GM21825 (cell line): Measurements from ENCODE around the gene IL1B.

Experiments
- ATAC-seq: cut with Tn5 transposase; IDR thresholded peaks from one replicate; pipeline ENCODE4 v1.9.1; 2021; ENCODE audit warnings: mild to moderate bottlenecking, moderate library complexity; ENCODE audit not compliant: unreplicated experiment

IL1B gene

GRCh38 chr2:112836695-112837117 is at the start of gene IL1B:
IL1B (minus strand) TSS chr2:112836779; CDS start chr2:112836229, 550 bp downstream.
- no peak for ATAC-seq

- no peak for ATAC-seq
Measured at GRCh38 chr2:112886291-112886690, 49.7 kb upstream of the IL1B start.

- ATAC-seq: no peak
Measured at GRCh38 chr2:112885506-112885902, 48.9 kb upstream of the IL1B start.

- peak; percentile 49 for ATAC-seq
Measured at GRCh38 chr2:112884869-112885505, 48.4 kb upstream of the IL1B start.

DNA sequence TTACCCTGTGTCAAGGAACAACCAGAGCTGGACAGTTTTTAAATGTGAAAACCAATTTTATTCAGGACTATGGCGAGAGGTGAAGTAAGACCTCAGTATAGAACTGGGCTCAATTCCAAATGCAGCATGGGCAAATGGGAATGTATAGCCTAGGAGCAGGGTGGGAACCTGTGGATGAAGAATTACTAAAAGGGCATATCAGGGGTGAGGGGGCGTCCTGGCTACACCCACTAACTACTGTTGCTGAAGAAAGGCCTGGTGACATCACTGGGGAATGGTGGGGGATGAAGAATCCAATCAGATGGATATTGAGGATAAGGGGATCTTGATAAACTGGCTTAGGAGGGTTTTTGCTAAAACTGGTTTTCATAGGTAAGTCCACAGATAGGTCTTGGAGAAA is 47.1 kb upstream of the IL1B start:
- no peak for ATAC-seq

DNA sequence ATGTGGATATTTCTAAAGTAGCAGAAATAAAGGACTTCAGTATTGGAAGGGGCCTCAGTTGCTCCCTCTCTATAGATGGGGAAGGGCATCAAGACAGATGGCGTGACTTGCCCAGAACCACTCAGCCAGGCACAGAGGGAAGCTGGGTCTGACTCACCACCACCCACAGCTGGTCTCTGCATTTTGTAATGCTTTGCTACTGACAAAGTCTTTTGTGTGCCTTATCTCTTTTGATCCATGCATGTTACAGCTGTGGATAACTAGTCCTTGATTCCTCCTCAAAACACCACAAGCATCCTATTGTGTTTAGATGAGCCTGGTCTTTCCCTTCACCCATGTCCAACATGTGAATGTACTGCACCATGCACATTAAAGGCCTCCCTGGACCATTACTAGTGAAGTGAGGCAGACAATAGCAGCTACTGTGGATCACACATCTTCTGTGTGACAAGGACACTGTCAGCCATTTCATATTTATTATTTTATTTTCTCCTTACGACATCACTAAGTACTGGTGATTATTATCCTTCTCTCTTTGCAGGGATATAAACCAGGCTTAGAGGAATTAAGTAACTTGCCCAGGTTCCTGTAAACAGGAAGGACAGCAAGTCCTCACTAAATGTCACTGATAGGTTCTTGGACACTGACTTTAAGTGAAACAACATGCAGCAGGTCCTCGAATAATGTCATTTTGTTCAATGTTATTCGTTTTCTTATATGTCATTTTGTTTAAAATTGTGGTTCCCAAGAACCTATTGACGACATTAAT is 44.8 kb upstream of the IL1B start:
- ATAC-seq: peak; percentile 68

DNA sequence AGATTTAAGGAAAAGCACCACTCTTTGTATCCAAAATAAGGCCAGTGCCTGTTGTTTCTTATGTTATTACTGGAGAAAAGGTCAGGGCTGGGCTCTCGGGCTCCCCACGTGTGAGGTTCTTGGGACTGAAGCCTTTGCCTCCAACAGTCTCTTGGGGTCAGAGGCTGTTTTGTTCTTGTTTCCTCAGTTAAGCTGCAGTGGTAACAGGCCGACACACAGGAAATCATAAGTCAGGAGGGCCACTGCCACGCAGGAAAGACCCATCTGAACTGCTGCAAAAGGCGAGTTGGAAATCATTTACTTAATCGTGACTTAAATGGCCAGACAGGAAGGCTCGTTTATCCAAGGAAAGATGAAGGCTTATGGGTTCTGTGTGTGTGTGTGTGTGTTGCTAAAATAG is 44.1 kb upstream of the IL1B start:
- ATAC-seq: no peak

GRCh38 chr2:112880091-112880531 is 43.5 kb upstream of the IL1B start:
- ATAC-seq: no peak

DNA sequence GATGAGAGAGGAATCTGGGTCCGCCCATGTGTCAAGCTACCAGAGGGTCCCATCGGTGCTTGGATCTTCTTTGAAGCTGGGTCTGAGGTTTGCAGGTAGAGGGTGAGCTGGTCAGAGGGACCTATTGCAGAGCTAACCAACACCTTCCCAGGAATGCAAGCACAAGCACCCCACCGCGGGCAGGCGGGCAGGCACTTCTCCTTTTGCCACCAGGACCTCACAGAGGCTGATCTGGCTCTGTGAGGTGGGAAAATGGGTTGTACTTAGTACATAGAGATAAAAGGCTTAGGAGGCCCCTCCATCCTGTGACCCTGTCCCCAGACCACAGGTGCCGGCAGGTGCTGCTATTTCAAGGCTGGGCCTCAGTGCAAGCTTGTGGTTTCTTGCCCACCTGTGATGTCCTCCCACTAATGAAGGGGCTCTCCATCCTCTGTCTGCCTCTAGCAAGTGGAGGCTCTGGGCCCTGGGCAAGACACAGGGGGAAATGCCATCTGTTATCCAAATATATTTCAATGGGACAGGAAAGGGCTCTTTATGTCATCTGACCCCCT is 43.0 kb upstream of the IL1B start:
- ATAC-seq: no peak

DNA sequence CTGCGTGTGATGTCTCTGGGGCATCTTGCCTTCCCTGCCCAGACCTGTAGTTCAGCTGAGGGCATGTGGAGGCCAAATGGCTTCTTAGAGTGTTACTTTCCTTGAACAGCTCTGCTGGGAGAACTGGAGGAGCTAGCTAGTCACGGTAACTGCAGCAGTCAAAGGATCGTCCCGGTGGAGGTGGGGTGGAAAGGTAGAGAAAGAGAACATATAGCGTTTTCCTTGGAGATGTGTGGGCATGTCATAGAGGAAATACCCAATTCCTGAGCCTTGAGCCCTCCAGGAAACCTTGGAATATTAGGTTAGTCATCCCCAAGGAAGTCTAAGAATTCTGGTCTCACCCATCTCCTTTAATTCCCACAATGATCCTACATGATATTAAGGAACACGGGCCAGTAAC is 40.8 kb upstream of the IL1B start:
- ATAC-seq: no peak

- ATAC-seq: no peak
Measured at GRCh38 chr2:112876971-112877361, 40.4 kb upstream of the IL1B start.

DNA sequence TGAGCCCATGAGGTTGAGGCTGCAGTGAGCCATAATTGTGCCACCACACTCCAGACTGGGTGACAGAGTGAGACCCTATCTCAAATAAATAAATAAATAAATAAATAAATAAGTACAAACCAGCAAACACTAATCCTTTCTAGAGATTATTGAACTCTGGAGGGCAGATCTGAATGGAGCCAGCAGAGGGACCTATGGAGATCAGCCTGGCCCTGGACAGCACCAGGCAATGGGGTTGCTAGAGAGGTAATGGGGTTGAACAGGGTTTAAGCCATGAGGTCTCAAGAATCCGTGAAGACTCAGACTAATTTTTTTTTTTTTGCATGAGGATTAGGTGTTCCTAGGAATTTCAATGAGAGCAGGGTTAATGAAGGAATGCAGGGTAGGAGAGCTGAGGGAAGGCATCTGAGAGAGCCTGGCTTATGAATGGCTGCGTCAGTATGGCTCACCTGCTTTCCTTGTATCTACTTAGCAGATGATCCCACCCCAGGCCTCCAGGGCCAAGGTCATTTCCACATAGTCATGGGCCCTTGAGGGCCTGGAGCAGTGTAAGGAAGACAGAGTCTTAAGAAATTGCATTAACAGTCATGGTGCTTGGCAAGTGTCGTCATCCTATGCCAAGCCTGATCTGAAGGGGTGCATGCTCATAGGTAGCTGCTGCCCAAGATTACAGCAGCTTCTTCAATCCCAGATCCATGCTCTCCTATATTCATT is 39.8 kb upstream of the IL1B start:
- no peak for ATAC-seq

GRCh38 chr2:112870841-112871835 is 34.6 kb upstream of the IL1B start:
- no peak for ATAC-seq

DNA sequence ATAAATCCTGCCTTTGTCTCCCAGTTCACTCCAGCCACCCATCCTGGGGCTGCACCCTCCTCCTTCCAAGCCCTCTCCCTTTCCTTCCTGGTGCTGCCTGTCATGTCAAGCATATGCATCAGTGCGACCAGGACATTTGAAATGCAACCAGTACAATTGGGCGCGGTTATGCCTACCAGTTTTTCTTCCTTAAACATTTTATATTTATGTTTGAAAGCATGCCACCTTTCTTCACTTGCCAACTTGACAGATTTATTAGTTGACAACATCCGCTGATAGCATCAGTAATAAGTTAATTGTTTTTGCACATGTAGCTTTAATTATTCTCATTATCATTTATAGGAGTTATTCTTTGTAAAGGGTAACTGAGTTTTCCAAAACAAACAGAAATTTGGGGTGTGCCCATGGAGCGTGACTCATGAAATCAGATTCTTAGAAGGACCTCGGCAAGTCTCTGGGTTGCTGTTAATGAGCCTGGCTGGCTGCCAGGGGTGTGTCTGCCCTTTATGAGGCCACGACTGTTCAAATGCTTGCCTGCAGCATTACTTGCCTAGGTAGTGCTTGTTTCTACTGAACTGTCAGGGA is 32.8 kb upstream of the IL1B start:
- ATAC-seq: no peak

DNA sequence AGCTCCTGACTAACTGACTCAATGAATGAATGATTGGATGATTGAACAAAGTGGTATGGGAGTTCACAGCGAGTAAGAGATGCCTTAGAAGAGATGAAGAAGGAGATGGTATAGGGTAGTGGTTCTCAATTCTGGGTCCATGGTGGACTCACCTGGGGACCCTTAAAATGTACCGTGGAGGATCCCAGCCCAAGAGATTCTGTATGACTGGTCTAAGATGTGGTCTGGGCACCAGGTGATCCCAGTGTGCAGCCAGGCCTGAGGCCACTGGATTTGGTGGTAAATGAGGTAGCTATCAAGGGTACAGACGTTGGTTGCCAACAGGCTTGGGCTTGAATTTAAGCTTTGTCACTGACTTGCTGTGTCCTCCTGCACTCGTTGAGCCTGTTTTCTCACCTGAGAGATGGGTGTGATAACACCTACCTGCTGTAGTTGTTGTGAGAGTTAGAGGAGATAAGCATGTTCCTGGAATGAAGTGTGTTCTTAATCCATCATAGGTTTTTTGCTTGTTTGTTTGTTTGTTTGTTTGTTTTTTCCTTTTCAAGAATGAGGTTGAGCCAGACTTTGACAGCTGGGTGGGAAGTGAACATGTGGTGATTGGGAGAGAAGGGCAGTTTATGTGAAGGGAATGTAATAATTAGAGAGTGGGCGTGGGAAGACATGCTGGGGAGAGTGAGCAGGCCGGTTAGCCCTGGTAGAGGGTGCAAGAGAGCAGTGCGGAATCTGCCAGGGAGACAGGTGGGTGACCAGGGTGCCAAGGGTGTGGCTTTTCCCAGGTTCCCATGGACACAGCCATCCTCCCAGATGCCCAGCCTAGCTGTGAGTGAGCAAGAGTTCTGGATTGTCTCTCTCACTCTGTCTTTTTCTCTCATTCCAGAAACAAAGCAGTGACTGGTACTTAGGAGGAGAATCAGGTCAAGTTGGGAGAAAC is 31.4 kb upstream of the IL1B start:
- ATAC-seq: no peak

GRCh38 chr2:112866128-112866835 is 29.7 kb upstream of the IL1B start:
- no peak for ATAC-seq

- ATAC-seq: no peak
Measured at GRCh38 chr2:112864072-112864471, 27.5 kb upstream of the IL1B start.
